ENCODE measurements around the gene NDRG2.
"Not testable (repeated sequence)": the region's sequence is repeated elsewhere in the genome, so short reads cannot be mapped to it uniquely, and the experiment has no call there.

The NDRG2 gene

DNA sequence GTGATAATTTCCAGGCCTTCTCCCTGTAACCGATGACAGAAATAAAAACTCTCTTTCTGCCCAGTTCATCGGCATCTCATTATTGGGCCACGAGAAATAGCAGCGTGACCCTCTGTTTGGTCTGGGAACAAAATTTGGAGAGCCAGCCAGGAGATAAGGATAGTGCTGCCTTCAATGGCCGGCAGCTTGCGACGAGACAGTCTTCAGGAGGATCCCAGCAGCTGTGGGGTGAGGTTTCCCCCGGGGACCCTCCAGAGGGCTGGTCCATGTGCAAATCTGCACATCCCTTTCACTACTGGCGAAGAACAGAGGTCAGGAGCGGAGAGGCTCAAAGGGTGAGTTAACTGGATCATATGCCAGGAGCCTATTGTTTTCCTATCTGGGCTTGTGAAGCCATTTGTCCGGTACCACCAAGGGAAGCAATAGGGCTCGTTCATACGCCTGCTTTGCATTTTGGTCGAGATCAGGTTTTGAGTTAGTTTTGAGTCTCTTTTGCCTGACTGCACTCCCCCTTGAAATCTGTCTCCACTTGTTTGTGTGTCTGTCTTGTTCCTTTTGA is 21.0 kb downstream of the NDRG2 start:
- DNase-seq: no peak

DNA sequence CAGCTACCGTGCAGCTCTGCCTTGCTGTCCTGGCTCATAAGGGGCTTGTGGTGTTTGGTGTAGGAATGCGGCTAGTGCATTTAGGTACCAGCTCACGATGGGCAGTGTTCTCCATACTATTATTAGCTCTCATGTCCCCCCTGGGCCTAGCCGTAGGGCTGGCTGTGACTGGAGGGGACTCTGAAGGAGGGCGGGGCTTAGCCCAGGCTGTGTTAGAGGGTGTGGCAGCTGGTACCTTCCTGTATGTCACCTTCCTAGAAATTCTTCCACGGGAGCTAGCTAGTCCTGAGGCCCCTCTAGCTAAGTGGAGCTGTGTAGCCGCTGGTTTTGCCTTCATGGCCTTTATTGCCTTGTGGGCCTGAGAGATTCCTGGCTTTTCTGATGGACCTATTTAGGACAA is 23.6 kb downstream of the NDRG2 start:
- no peak for DNase-seq

DNA sequence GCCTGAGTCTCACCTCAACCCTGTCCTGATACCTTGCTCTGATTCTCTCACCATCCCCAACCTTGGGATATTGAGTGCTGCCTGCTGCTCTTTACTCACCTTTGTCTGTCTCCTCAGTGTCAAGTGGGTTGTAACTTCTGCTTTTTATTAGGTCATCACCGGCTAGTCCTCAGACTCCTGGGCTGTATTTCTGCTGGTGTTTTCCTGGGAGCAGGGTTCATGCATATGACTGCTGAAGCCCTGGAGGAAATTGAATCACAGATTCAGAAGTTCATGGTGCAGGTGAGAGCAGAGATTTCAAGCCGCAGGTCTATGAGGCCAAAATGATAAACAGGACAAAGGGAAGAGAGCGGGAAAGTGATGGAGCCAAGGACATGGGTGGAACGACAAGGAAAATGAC is 25.3 kb downstream of the NDRG2 start:
- DNase-seq: no peak

DNA sequence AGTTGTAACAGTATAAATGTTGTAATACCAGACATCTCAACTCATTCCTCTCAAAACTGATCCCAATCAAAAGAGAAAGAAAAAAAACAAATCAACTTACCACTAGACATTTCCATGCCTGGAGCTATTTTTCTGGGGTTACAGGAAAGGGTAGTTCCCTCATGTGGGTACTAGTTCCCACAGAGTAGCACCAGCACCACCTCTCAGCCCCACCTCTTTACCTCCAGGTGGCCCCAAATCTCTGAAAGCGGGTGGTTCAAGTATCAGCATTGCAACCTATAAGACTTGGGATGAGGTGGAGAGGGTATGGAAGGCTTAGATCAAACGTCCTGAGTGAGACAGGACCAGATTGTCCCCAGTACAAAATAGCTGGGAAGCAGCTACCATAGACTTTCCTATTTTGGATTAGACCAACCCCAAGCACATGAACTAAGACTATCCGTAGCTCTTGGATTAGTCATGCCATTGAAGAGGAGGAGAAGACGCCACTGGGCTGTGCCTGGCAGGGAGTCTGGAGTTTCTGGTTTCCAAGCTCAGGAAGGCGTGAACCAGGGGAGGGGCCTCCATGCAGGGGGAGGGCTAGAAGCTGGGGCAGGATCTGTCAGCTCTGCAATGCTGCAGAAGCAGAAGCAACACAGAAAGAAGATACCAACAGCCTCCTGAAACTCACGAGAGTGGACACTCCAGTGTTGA is 26.0 kb downstream of the NDRG2 start, which contains the start of gene SLC39A2:
Gene SLC39A2 (plus strand): TSS at position 620 of the 693 bp plus-strand sequence. CDS start 154 bp downstream, outside the sequence.
- DNase-seq: no peak

DNA sequence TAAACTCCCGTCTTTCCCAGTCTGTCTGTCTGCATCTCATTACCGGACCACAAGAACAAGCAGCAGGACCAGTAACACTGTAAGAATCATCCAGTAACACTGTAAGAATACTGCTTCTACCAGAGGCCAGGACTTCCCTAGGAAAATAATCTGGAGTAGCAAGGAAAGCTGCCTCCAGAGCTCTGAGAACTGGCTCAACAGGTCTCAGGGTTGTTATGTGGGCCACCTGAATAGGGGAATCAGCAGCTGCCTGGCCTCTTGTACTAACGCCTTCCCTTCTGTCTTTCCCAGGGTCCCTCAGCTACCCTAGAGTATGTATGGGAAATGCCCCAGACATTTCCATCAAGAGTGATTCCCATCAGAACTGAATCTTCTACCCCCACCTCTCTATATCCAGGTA is 26.7 kb downstream of the NDRG2 start:
- DNase-seq: no peak

DNA sequence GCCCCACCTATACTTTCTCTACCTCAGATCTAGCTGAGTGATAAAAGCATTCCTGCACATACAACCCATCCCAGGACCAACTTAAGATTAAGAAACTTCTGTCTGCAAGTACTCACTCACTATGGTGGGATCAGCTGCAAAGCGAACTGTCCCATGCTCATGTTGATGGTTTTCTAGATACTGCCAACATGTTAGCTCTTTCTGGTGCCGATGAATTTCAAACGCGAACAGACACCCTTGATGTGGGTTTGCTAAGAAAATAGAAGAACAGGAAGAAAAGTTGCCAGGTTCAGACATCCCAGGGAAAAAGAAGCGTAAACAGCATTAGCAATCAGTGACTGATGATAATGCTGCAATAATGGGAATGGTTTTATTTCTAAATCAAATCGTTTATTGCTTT is 27.3 kb downstream of the NDRG2 start:
- DNase-seq: no peak

DNA sequence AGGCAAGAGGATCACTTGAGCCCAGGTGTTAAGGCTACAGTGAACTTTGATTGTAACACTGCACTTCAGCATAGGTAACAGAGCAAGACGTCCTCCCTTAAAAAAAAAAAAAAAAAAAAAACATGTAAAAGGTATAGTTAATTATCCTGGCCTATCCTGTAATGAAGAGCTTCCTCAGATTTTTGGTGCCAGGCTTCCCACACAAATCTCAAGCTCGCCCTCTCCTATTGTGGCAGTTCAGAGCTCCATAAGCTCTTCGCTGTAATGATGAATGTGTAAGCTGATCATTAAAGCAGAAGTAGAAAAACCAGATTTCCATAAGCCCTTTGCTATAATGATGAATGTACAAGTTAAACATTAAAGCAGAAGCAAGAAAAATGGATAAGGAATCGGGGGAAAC is 27.7 kb downstream of the NDRG2 start:
- DNase-seq: no peak

DNA sequence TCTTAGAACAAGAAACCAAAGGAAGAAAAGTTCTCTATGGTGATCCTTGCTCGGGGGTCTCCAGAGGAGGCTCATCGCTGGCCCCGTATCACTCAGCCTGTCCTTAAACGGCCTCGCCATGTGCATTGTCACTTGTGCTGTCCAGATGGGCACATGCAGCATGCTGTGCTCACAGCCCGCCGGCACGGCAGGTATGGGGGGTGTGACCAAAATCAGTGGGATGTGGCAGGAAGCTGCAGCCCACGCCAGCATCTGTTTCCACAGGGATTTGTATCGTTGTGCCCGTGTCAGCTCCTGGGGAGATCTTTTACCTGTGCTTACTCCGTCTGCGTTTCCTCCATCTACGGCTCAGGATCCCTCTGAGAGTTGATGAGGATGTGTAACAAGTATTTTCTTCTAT is 28.3 kb downstream of the NDRG2 start:
- no peak for DNase-seq

DNA sequence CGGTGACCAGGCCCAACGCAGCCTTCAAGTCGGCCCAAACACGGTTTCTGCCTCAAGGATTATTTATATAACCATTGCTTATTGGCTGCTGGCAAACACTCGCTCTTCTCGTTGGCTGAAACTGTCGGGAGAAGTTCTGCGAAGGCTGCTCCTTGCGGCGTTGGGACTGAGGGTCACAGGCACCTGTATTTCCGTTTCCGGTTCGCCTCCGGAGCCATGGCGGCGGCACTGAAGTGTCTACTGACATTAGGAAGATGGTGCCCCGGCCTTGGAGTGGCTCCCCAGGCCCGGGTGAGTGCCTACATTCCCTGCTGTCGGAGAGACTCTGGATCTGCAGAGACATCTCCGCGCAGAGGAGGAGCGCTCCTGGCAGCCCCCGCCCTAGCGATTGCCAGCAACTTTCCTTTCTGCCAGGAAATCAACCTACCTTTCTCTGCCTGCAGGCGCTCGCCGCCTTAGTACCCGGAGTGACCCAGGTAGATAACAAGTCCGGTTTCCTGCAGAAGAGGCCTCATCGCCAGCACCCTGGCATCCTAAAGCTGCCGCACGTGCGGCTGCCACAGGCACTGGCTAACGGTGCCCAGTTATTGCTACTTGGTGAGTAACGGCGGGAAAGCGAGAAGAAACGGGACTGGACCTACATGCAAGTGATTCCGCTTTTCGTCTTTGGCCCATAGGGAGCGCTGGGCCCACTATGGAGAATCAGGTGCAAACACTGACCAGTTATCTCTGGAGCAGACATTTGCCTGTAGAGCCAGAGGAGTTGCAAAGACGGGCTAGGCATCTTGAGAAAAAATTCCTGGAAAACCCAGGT is 34.9 kb downstream of the NDRG2 start, which contains the start of gene METTL17:
Gene METTL17 (plus strand): TSS at position 194 of the 814 bp plus-strand sequence. CDS start 23 bp downstream, at position 217.
- peak; percentile 62 for DNase-seq

DNA sequence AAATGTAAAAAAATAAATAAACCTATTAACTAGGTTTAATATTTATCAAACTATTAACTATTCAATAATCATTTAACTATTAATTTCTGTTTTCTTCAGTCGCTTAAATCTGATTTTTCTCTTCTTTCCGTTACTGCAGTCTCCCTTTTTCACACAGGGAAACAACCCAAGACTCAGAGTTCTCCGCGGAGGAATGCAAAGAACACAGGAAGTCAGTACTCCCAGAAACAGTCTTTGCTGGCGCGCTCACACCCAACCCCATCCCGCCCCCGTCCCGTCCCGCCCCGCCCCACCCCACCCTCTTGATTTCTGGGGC is 35.4 kb downstream of the NDRG2 start:
- DNase-seq: no peak

DNA sequence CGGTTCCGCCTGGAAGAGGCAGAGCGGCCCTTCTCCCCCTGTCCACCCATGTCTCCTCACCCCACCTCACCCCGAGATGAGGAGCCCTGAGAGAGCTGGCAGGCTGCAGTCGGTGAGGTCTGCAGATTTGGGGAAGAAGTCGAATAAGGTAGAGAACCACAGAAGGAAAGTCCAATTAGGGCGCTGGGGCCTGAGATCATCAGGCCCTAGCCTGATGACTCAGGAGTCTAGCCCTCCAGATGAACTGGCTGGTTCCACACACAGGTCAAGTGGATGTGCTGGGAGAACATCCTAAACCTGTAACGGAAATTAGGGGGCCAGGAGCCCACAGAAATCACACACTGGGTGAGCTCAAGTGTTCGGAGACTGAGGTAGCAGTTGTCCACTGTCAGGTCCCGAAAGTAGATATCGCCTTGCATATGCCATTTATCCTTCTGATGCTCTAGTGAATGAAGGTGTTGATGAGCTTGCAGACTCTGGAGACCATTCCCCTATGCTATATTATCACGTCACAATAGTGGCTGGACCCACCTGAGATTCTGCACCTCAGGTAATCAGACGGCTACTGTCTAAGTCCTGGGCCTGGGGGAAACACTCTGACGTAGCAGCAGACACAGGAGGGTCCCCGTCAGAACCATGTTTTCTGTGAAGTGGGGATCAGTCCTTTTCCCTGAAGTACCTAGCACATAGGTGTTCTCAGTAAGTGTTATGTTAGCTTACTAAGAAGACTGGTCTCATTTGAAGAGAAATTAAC is 36.0 kb downstream of the NDRG2 start:
- DNase-seq: no peak

DNA sequence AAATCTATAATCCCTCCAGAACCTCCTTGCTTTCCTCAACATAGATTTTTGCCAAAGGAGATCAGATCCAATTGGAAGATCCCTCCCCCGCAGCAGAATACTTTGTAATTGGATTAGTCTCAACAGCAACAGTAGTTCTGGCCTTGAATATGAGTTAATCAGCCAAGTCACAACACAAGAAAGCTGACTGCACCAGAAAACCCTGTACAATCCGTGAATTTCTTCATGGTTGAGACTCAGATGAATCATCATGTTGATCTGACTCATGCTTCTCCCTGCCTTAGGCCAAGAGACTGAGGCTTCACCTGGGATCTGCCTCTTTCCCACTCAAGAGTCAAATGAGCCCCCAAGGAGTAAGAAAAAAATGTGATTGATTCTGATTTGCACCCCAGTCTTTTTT is 38.0 kb downstream of the NDRG2 start:
- no peak for DNase-seq

DNA sequence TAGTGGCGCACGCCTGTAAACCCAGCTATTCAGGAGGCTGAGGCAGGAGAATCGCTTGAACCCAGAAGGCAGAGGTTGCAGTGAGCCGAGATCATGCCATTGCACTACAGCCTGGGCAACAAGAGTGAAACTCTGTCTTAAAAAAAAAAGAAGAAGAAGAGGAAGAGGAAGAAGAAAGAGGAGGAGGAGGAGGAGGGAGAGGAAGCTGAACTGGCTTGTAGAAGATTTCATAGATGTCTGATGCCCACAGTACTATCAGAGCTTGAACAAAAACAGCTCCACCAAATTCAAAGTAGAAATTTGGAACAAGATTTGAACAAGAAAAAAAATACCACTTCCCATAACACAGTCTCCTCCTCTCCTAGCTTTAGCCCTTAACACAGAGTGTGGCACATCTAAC is 39.2 kb downstream of the NDRG2 start:
- not testable (repeated sequence) for DNase-seq

DNA sequence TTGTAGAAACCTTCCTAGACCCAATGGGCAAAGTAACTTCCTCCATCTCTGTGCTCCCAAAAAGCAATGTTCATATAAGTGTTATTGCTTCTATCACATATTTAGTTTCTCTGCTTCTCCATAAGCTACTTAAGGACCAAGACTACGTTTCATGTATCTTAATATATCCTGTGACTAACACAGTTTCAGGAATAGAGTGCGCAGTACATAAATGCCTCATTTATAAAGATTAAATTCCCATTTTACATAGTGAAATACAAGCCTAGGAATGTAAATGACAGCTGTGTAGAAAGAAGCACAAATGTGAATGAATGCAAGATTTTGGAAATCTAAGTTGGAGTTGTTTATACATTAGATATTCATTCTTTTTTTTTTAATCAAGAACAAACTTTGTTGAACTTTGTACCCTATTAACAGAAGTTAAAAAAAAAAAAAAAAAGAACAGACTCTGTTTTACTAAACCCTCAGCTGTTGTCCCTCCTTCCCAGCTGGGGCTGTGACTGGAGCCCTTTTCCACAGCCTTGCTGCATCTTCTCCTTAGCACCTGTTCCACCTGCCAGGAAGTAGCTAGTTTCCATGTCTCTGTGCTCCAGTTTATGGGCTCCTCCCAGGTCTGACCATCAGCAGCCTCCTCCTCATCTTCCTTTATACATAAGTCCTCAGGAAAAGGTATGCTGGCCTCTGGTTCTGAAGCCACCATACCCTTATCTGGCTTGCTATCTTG is 42.1 kb downstream of the NDRG2 start:
- DNase-seq: no peak

DNA sequence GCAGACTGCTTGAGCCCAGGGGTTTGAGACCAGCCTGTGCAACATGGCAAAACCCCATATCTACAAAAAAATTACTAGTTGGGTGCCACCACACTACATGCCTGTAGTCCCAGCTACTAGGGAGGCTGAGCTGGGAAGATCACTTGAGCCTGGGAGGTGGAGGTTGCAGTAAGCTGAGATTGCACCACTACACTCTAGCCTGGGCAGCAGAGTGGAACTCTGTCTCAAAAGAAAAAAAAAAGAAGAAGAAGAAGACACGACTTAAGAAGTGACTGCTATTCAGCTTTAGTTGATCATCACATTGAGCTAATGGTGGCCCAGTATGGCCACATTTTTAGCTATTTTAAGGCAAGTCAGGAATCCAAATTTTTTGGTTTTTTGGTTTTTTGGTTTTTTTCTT is 44.0 kb downstream of the NDRG2 start:
- no peak for DNase-seq

DNA sequence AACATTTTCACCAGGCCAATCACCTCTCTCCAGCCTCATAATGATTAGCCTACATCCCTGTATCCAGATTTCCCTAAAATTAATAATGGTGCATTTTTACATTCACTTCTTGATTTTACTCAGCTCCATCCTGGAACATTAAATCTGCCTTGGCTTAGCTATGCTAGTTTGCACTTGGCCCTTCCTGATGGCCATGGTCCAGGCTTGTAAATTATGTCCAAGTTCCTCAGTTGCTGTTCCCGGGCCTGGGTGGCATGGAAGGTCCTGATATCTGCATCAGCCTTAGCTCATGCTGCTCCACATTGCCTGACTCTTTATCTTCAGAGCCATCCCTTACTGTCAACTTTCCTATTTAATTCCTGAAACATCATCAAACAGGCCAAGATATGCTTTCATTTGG is 46.2 kb downstream of the NDRG2 start:
- no peak for DNase-seq

DNA sequence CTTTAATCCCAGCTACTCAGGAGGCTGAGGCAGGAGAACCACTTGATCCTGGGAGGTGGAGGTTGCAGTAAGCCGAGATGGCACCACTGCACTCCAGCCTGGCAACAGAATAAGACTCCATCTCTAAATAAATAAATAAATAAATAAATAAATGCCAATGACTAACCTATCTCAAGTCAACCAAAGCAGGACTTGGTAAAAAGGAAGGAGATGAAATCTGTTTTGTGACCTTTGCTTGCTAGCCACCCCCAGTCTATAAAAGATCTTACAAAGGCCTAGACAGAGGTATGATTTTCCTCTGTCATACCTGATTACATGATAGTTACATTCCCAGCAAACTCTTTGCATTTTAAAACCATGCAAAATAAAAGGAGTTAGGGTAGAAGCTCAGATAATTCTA is 48.6 kb downstream of the NDRG2 start:
- DNase-seq: no peak

DNA sequence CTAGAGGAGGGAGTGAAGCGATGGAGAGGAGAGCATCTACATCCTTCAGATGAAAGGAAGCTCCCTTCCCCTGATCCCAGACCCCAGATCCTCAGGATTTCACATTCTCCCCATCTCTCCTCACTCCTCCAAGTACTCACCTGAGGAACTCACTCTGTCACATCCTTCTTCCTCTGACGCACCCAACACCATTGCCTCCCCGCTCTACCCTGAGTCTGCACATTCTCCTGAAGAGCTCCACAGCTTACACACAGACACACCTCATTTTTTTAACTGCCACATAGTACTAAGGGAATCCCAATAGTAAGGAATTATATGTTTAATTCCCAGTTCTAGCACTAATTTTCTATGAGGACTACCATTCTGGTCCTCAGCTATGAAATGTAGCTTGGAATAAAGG is 51.4 kb downstream of the NDRG2 start:
- DNase-seq: no peak

DNA sequence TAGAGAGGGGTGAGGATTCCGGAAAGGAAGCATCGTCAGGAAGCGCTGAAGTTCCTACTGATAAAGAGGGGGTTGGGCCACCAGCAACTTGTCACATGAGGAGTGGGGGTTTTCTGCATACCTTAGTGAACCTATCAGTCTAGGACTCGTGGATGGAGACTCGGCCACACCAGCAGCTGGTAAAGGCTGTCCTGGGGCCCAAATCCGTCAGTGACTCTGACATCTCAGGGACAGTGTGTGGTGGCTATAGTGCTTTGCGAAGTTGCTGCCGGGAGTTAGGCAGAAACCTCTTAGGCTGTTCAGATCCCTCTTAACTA is 53.2 kb downstream of the NDRG2 start:
- no peak for DNase-seq

DNA sequence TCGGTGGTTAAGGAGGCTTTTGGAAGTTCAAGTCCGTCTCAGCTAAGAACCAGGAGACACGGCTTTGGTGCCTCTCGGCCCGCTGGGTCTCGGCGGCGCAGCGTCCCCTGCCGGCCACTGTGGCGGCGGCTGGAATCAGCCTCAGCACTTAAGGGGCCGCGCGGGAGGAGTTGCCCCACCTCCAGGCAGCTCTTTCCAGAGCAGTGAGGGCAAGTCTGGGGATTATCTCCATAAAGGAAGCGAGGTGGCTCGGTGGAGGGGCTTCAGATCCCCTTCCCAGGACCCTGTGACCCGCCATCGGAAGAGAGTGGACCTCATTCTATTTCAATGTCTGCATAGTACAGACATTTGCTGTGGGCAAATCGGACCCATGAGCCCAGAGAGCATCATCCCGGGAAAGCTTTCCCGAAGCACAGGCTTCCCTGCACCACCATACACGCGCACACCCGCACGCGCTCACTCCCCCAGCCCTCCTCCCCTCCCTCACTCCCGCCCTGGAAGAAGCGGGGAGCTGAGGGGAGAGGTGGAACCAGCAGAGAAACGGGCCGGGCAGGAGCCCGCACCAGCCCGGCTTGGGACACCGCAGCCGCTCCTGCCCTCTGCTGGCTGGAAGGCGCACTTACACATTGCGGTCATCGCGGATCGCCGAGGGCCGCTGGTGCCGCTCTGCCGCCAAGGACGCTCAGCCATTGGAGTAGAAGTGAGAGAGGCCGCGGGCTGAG is 53.7 kb downstream of the NDRG2 start:
- DNase-seq: peak; percentile 40

DNA sequence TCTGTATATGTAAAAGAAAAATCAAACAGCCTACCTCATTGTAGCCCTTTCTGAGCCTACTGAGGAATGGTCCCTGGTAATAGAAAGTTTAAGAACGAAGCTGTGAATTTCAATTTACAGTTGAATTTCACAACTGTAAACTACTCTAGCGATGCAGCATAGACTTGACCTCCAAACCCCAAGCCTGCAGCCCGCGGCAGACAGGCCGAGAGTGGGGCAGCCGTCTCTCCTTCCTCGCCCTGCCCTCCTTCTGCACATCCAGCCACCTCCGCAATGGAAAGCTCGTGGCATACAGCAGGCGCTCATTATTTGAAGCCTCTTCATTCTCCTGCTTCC is 54.2 kb downstream of the NDRG2 start:
- no peak for DNase-seq

DNA sequence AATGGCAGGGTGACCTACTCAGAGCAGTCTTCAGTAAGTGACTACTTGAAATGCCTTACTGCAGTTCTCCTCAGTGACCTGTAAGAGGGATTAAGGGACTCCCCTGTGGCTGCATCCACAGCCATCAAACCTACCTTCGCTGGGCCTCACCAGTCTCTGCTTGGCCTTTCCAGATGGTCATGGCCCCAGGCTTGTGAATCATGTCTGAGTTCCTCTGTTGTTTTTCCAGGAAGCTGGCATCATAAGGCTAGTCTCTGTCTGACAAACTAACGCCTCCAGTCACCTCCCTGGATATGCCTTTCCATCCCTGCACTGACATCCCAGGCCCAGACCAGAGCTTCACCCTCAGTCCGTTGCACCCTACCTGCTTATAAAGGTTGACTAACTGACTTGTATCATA is 55.5 kb downstream of the NDRG2 start:
- DNase-seq: no peak
